ENCODE results near the gene CHST7.

- no peak for TF ChIP-seq CTCF (IDR thresholded peaks at IDR 0.05)
- TF ChIP-seq POLR2A (IDR thresholded peaks at IDR 0.05) = no peak
Measured at GRCh38 chrX:46636223-46636622, 62.7 kb downstream of the CHST7 start.

All from prostate gland (tissue), 2 donors.